GM06990 (cell line): ENCODE data around the gene ACE.

Experiments used
- DNase-seq: peaks from one replicate; pipeline ENCODE4 v3.0.0-alpha.2; 2011; ENCODE audit not compliant: insufficient read length; ENCODE audit errors: extremely low read depth
- H3K27me3 ChIP-seq: replicated peaks from 2 replicates; pipeline ENCODE4 v1.6.0; 2011; ENCODE audit warnings: low read length; ENCODE audit not compliant: control insufficient read depth, insufficient read depth
- H3K36me3 ChIP-seq: 2 replicates; pipeline ENCODE4 v1.5.1; 2011; ENCODE audit warnings: low read length; ENCODE audit not compliant: control insufficient read depth, insufficient read depth
- H3K4me3 ChIP-seq: replicated peaks from 2 replicates; pipeline ENCODE4 v1.5.1; 2011; ENCODE audit warnings: low read depth, mild to moderate bottlenecking, control low read depth, low read length
- CTCF ChIP-seq: IDR thresholded peaks from 2 replicates; pipeline ENCODE4 v1.5.1; 2011; ENCODE audit warnings: low read length, control low read depth, mild to moderate bottlenecking, inconsistent platforms; ENCODE audit not compliant: insufficient read depth, poor library complexity, severe bottlenecking

ACE gene

GRCh38 chr17:63474586-63475460 is 2.0 kb upstream of the ACE start:
- DNase-seq, result no peak
- Histone ChIP-seq H3K36me3 (no peaks in the 10 kb centered on the region), H3K27me3 (peaks cover 3% of the 10 kb centered on the region), H3K4me3 (no peak overlapping the region)
- no peak for TF ChIP-seq CTCF

GRCh38 chr17:63475491-63476412 is 1.1 kb upstream of the ACE start:
- Histone ChIP-seq H3K4me3 (no peak overlapping the region), H3K36me3 (no peaks in the 10 kb centered on the region), H3K27me3 (peaks cover 3% of the 10 kb centered on the region)
- no peak for DNase-seq
- no peak for TF ChIP-seq CTCF

- no peak for DNase-seq
- peak overlapping the region; percentile 11 for H3K4me3 ChIP-seq
- no peaks in the 10 kb centered on the region for H3K36me3 ChIP-seq
- H3K27me3 ChIP-seq, result peaks cover 3% of the 10 kb centered on the region
- TF ChIP-seq CTCF, result no peak
Measured at GRCh38 chr17:63476459-63476853, 405 bp upstream of the ACE start.

- no peaks in the 10 kb centered on the region for H3K36me3 ChIP-seq
- no peak for DNase-seq
Measured at GRCh38 chr17:63477480-63478440, 899 bp downstream of the ACE start.

More at GRCh38 chr17:63477480-63478440, 899 bp downstream of the ACE start:
- no peak for TF ChIP-seq CTCF
- Histone ChIP-seq H3K27me3 (peaks cover 3% of the 10 kb centered on the region), H3K4me3 (peak overlapping the region; percentile 20)
